ENCODE results near the gene RAB3IL1.
"Not testable (repeated sequence)": the region's sequence is repeated elsewhere in the genome, so short reads cannot be mapped to it uniquely, and the experiment has no call there.

RAB3IL1 gene, protein sequence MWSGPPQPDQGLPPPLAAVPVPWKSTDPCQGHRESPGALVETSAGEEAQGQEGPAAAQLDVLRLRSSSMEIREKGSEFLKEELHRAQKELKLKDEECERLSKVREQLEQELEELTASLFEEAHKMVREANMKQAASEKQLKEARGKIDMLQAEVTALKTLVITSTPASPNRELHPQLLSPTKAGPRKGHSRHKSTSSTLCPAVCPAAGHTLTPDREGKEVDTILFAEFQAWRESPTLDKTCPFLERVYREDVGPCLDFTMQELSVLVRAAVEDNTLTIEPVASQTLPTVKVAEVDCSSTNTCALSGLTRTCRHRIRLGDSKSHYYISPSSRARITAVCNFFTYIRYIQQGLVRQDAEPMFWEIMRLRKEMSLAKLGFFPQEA

DNA sequence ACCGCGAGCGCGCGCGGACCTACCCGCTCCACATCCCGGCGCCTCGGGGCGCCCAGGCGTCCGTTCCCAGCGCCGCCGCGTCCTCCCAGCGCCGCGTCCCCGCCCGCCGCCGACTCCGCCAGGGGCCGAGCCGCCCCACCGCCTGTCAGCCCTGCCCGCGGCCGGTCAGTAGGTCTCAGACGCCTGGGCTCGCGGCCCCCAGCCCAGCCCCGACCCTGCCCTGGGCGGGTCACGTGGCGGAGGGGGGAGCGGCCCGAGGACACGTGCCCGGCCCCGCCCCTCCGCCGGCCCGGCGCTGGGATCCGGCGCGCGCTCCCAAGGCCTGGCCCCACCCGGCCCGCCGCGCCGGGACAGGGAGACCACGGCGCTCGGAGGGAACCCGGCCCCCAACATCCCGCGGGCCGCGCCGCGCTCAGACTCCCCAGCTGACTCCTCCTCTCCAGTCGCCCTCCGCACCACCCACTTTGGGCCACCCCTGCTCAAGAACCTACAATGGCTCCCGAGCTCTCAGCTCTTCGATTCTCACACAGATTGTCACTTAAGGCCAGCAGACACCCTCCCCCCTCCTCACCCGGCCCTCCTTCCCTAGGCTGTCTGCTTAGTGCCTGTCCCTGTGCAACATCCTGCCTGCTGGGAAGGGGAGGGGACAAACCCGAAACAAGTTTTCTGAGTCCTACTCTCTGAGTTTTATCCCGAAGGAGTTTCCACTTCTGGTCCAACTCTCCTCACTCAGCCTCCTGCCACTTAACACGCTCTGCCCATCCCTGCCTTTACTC lies at the start of gene RAB3IL1:
RAB3IL1 (minus strand) TSS at position 233 of the 776 bp plus-strand sequence; CDS start at position 34, 199 bp downstream.
- peak within 1 kb of the TSS; percentile 58 for H3K4me3 Mint-ChIP-seq
- CTCF ChIA-PET = interaction anchor here (0.9 kb wide), 1 partner anchor 20 kb away, joined by 3 read pairs; no protein-coding TSS in a partner anchor
- peaks cover 9% of the 10 kb centered on the region for H3K4me1 Mint-ChIP-seq
- H3K27ac Mint-ChIP-seq = no peak within 1 kb of the TSS
- H3K9me3 Mint-ChIP-seq = no peaks in the 10 kb centered on the region
- DNase-seq = no peak
- H3K27me3 Mint-ChIP-seq = peaks cover 80% of the 10 kb centered on the region
- H3K36me3 Mint-ChIP-seq = no peaks in the 10 kb centered on the region

DNA sequence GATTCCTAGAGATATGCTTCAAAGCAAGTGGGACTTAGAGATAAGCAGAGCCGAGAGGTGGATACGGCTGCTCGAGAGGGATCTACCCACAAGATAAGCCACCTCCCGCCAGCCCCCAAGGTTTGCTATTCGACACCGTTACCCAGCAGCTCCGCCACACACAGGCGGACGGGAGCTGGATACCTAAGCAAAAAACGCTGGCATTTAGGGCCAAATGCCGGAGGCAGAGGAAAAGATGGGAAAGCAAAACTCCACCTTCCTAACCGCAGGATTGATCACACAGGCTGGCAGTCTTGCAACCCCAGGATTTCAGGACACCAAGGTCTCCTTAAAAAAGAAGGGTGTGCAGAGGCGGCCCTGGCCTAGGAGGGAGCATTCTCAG lies 49.4 kb upstream of the RAB3IL1 start:
- peak; percentile 55 for DNase-seq
- Mint-ChIP-seq H3K9me3 (no peaks in the 10 kb centered on the region), H3K27me3 (no peaks in the 10 kb centered on the region), H3K4me1 (peaks cover 62% of the 10 kb centered on the region), H3K36me3 (peaks cover 51% of the 10 kb centered on the region), H3K27ac (peak overlapping the region; percentile 92), H3K4me3 (peak overlapping the region; percentile 92)
- CTCF ChIA-PET = interaction anchor here (1.1 to 3.4 kb wide), 3 partner anchors 17 to 115 kb away, joined by 3 to 16 read pairs (median 3); no protein-coding TSS in a partner anchor

DNA sequence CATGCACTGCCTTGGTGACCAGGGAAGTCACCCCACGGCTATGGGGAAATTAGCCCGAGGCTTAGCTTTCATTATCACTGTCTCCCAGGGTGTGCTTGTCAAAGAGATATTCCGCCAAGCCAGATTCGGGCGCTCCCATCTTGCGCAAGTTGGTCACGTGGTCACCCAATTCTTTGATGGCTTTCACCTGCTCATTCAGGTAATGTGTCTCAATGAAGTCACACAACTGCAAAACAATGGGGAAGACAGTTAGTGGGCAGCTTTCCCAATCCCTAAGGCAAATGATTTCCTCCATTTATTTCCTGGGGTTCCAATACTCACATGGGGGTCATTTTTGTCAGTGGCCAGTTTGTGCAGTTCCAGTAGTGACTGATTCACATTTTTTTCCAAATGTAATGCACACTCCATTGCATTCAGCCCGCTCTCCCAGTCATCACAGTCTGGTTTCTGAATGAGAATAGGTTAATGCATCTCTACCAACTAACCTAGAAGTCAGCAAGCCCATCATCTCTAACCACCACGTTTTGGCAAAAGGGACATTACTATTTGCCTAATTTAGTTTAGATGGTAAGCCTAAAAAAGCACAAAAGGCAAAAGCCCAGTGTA lies 47.4 kb upstream of the RAB3IL1 start:
- not testable (repeated sequence) for H3K27ac Mint-ChIP-seq, DNase-seq, H3K27me3 Mint-ChIP-seq, H3K9me3 Mint-ChIP-seq
- peaks cover 51% of the 10 kb centered on the region for H3K36me3 Mint-ChIP-seq
- peaks cover 49% of the 10 kb centered on the region for H3K4me1 Mint-ChIP-seq
- H3K4me3 Mint-ChIP-seq = peak overlapping the region; percentile 92
- CTCF ChIA-PET = interaction anchor here (1.0 to 1.5 kb wide), 4 partner anchors 17 to 117 kb away, joined by 3 to 5 read pairs (median 4); no protein-coding TSS in a partner anchor

DNA sequence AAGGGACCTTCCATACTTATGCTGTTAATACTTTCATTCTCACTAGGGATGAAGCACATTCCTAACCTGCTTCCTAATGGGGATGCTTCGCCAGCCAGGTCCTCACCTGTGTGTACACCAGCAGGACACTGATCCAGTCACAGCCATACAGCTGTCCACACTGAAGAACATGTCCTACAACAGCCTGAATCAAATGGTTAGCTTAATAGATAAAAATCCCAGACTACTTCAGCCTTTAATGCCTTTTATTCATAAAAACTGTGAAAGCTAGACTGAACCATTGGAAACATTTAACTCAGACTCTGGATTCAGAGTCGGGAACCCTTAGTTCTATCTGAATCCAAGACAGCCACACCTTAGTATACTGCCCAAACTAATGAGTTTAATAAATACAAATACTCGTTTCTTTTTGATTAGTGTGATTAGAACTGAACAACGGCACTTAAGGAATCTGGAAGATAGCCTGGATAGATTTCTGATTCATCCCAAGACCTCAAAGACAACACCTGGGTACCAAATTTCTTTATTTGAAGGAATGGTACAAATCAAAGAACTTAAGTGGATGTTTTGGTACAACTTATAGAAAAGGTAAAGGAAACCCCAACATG lies 46.8 kb upstream of the RAB3IL1 start:
- peaks cover 49% of the 10 kb centered on the region for H3K36me3 Mint-ChIP-seq
- no peak for DNase-seq
- H3K27me3 Mint-ChIP-seq = peaks cover 4% of the 10 kb centered on the region
- CTCF ChIA-PET = interaction anchor here (0.7 to 1.2 kb wide), 3 partner anchors 16 to 93 kb away, joined by 3 to 4 read pairs (median 4); no protein-coding TSS in a partner anchor
- H3K9me3 Mint-ChIP-seq = no peaks in the 10 kb centered on the region
- H3K27ac Mint-ChIP-seq = peak overlapping the region; percentile 76
- H3K4me1 Mint-ChIP-seq = peaks cover 45% of the 10 kb centered on the region
- peak overlapping the region; percentile 24 for H3K4me3 Mint-ChIP-seq

DNA sequence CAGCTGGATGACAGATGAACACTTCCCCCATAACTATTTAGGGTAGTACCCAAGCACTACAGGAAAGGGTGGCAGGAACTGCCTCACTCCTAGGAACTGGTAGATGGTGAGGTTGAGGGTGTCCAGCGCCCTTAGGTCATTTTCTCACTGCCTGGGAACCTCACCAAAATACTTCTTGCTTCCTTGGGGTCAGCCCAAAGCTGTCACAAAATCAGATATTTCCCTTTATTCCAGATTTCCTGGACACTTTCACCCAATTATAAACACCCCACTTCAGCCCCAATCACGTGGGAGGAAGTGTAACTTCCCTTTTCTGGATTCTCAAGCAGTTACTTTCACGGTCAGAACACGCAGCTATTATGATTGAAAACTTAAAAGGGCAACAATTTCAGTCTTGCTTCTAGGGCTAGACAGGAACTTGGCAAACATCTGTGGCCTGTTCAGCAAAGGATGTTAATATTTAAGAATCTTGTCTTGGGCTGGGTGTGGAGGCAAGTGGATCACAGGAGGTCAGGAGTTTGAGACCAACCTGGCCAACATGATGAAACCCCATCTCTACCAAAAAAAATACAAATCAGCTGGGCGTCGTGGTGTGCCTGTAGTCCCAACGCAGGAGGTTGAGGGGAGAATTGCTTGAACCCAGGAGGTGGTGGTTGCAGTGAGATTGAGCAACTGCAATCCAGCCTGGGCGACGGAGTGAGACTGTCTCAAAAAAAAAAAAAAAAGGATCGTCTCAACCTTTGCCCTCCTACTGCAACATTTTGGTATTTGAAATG lies 46.1 kb upstream of the RAB3IL1 start:
- H3K36me3 Mint-ChIP-seq = peaks cover 46% of the 10 kb centered on the region
- peak overlapping the region; percentile 76 for H3K27ac Mint-ChIP-seq
- H3K4me3 Mint-ChIP-seq = peak overlapping the region; percentile 24
- H3K4me1 Mint-ChIP-seq = peaks cover 39% of the 10 kb centered on the region
- CTCF ChIA-PET = interaction anchor here (0.7 to 1.7 kb wide), 6 partner anchors 9 to 118 kb away, joined by 3 to 9 read pairs (median 4); no protein-coding TSS in a partner anchor
- peaks cover 6% of the 10 kb centered on the region for H3K27me3 Mint-ChIP-seq
- no peaks in the 10 kb centered on the region for H3K9me3 Mint-ChIP-seq
- no peak for DNase-seq

DNA sequence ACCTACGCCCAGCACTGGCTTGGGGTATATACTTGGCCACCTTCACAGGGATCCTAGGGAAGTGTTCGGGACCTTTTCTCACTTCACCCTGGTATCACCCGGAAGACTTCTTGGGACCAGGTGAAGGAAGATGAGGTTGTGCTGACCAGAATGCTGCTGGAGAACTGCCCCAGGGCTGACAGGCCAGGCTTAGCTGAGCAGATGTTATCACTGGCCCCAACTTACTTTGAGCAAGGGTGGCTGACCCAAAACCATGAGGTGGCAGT lies 45.6 kb upstream of the RAB3IL1 start:
- Mint-ChIP-seq H3K36me3 (peaks cover 41% of the 10 kb centered on the region), H3K4me1 (peaks cover 35% of the 10 kb centered on the region)

DNA sequence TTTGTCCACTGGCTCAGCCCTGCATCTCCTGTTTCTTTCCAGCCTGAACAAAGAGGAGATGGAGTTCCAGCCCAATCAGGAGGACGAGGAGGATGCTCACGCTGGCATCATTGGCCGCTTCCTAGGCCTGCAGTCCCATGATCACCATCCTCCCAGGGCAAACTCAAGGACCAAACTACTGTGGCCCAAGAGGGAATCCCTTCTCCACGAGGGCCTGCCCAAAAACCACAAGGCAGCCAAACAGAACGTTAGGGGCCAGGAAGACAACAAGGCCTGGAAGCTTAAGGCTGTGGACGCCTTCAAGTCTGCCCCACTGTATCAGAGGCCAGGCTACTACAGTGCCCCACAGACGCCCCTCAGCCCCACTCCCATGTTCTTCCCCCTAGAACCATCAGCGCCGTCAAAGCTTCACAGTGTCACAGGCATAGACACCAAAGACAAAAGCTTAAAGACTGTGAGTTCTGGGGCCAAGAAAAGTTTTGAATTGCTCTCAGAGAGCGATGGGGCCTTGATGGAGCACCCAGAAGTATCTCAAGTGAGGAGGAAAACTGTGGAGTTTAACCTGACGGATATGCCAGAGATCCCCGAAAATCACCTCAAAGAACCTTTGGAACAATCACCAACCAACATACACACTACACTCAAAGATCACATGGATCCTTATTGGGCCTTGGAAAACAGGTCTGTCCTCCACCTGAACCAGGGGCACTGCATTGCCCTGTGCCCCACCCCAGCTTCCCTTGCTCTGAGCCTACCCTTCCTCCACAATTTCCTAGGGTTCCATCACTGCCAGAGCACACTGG lies 45.0 kb upstream of the RAB3IL1 start:
- H3K27me3 Mint-ChIP-seq = peaks cover 6% of the 10 kb centered on the region
- H3K27ac Mint-ChIP-seq = peak overlapping the region; percentile 38
- H3K9me3 Mint-ChIP-seq = no peaks in the 10 kb centered on the region
- CTCF ChIA-PET = interaction anchor here (0.7 to 1.7 kb wide), 5 partner anchors 10 to 146 kb away, joined by 3 to 9 read pairs (median 4); no protein-coding TSS in a partner anchor
- peaks cover 41% of the 10 kb centered on the region for H3K36me3 Mint-ChIP-seq
- DNase-seq = no peak
- no peak overlapping the region for H3K4me3 Mint-ChIP-seq
- H3K4me1 Mint-ChIP-seq = peaks cover 35% of the 10 kb centered on the region

More for the DNA sequence above, 45.6 kb upstream of the RAB3IL1 start:
- H3K27ac Mint-ChIP-seq = peak overlapping the region; percentile 63
- peaks cover 6% of the 10 kb centered on the region for H3K27me3 Mint-ChIP-seq
- H3K4me3 Mint-ChIP-seq = no peak overlapping the region
- H3K9me3 Mint-ChIP-seq = no peaks in the 10 kb centered on the region
- CTCF ChIA-PET = interaction anchor here (0.7 to 1.7 kb wide), 4 partner anchors 10 to 119 kb away, joined by 3 to 9 read pairs (median 4); no protein-coding TSS in a partner anchor
- no peak for DNase-seq

DNA sequence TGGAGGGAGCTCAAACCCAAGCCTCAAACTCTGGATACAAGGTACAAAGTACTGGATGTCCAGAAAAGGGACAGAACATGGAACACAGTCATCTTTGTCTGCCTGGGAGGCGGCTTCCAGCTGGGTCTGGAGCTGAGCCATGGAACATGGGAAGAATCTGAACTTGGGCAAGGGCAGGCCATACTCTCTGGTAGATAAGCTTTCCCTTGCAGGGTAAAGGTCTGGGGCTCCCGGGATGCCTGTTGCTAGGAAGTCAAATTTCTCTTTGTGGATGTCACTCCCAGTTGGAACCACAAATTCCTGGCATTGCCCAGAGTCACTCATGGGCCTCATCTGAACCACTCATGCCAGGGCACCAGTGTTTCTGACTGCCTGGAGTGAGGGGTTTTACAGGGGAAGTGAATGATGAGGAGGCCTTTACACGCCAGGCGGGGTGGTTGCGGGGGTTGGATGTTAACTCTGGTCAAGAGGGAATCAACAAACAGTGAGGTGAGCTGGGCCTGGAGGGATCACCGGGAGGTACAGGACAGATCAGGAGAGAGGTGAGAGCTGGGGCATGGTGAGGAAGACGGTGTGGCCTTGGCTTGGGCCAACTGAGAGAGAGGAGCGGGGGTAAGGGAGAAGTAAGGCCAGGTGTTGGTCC lies 44.3 kb upstream of the RAB3IL1 start:
- Mint-ChIP-seq H3K9me3 (no peaks in the 10 kb centered on the region), H3K4me3 (no peak overlapping the region), H3K36me3 (peaks cover 40% of the 10 kb centered on the region), H3K27ac (no peak overlapping the region), H3K27me3 (peaks cover 10% of the 10 kb centered on the region), H3K4me1 (peaks cover 35% of the 10 kb centered on the region)
- no peak for DNase-seq
- CTCF ChIA-PET = interaction anchor here (1.1 to 1.7 kb wide), 5 partner anchors 14 to 147 kb away, joined by 3 to 9 read pairs (median 4); no protein-coding TSS in a partner anchor

DNA sequence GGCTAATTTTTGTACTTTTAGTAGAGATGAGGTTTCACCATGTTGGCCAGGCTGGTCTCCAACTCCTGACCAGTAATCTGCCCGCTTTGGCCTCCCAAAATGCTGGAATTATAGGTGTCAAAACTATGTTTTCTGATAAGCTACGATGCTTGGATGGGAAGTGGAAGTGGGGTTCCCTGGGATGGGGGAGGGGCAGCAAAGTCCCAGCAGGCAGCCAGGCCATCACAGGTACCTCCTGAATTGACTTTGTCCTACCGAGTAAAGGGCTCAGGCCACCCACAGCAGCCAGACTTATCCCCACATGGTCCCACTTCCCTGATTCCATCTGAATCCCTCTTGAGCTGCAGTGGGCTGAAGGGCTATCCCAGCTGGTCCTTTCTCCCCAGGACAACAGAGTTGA lies 43.2 kb upstream of the RAB3IL1 start:
- Mint-ChIP-seq H3K4me3 (no peak overlapping the region), H3K36me3 (peaks cover 31% of the 10 kb centered on the region), H3K27me3 (peaks cover 22% of the 10 kb centered on the region), H3K4me1 (peaks cover 40% of the 10 kb centered on the region), H3K27ac (no peak overlapping the region), H3K9me3 (no peaks in the 10 kb centered on the region)
- CTCF ChIA-PET = interaction anchor here (1.2 to 1.6 kb wide), 3 partner anchors 12 to 122 kb away, joined by 3 to 6 read pairs (median 4); no protein-coding TSS in a partner anchor
- DNase-seq = no peak

DNA sequence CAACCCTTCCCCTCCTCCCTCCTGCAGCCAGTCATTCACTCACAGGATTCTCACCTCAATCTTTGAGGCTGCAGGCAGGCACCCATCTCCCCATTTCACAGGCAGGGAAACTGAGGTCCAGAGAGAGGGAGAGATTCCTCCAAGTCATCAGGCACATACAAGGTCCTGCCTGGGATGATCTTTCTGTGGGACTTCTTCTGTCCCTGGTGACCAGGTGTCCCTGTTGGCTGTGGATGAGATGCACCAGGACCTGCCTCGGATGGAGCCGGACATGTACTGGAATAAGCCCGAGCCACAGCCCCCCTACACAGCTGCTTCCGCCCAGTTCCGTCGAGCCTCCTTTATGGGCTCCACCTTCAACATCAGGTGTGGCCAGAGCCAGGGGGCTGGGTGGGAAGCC lies 42.3 kb upstream of the RAB3IL1 start:
- no peak overlapping the region for H3K4me3 Mint-ChIP-seq
- no peak overlapping the region for H3K27ac Mint-ChIP-seq
- H3K36me3 Mint-ChIP-seq = peaks cover 23% of the 10 kb centered on the region
- H3K9me3 Mint-ChIP-seq = no peaks in the 10 kb centered on the region
- DNase-seq = no peak
- H3K4me1 Mint-ChIP-seq = peaks cover 36% of the 10 kb centered on the region
- CTCF ChIA-PET = interaction anchor here (1.1 kb wide), 1 partner anchor 9 kb away, joined by 4 read pairs; no protein-coding TSS in a partner anchor
- H3K27me3 Mint-ChIP-seq = peaks cover 30% of the 10 kb centered on the region

DNA sequence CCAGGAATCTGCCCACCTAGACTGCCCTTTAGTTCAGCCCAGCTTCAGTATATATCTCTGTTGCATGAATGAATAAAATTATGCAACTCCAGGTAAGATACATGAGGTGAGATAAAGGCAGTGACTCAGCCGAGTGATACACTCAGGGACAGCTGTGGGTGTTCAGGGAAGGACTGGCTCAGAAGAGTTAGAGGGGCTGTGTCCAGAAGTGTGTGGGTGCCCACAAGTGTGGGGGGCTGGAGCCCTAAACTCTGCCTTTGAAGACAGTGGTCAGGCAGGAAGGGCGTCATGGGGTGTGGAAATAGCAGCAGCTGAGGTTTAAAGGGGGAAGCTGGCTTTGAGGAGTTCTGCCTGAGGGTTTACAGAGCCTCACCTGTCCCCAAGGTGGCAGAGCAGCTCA lies 41.7 kb upstream of the RAB3IL1 start:
- H3K27me3 Mint-ChIP-seq = peaks cover 36% of the 10 kb centered on the region
- CTCF ChIA-PET = interaction anchor here (1.1 to 1.5 kb wide), 2 partner anchors 8 to 122 kb away, joined by 4 to 5 read pairs; no protein-coding TSS in a partner anchor
- no peak for DNase-seq
- H3K36me3 Mint-ChIP-seq = peaks cover 17% of the 10 kb centered on the region
- H3K4me3 Mint-ChIP-seq = no peak overlapping the region
- no peaks in the 10 kb centered on the region for H3K9me3 Mint-ChIP-seq
- peaks cover 31% of the 10 kb centered on the region for H3K4me1 Mint-ChIP-seq
- no peak overlapping the region for H3K27ac Mint-ChIP-seq

DNA sequence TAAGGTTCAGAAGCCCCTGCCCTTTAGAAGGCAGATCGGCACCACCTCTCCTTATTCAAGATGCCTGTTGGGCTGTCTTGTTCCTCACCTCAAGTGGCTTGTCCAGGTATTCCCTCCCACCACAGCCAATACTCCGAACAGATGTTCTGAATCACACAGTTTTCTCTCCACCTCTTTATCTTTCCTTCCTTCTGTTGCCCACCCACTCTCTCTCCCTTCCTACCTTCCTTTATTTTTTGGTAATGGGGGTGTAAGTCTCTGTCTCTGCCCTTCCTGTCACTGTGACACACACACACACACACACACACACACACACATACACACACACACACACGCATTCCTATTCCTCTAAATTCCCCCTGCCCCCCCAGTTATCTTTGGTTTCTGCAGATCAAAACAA lies 41.2 kb upstream of the RAB3IL1 start:
- no peak for DNase-seq
- CTCF ChIA-PET = interaction anchor here (1.1 to 1.5 kb wide), 2 partner anchors 8 to 123 kb away, joined by 4 to 5 read pairs; no protein-coding TSS in a partner anchor
- Mint-ChIP-seq H3K4me3 (no peak overlapping the region), H3K27ac (no peak overlapping the region), H3K36me3 (peaks cover 12% of the 10 kb centered on the region), H3K27me3 (peaks cover 41% of the 10 kb centered on the region), H3K9me3 (no peaks in the 10 kb centered on the region), H3K4me1 (peaks cover 25% of the 10 kb centered on the region)

Data from activated naive CD4-positive, alpha-beta T cell treated with anti-CD3 and anti-CD28 coated beads, Interleukin-2, amount 10 ng/mL, durations not matched to agents 7 days and 5 days (primary cell).